Measurements from ENCODE around the gene ARHGAP25. TPM values are rescaled to one million over a fixed set of nuclear protein-coding genes. Genes with fewer than 3 reads are reported as not detected.

ARHGAP25 gene
- total RNA-seq, 4 donors from 2014 or later = 3.7 to 9.3 (median 5.4) TPM

DNA sequence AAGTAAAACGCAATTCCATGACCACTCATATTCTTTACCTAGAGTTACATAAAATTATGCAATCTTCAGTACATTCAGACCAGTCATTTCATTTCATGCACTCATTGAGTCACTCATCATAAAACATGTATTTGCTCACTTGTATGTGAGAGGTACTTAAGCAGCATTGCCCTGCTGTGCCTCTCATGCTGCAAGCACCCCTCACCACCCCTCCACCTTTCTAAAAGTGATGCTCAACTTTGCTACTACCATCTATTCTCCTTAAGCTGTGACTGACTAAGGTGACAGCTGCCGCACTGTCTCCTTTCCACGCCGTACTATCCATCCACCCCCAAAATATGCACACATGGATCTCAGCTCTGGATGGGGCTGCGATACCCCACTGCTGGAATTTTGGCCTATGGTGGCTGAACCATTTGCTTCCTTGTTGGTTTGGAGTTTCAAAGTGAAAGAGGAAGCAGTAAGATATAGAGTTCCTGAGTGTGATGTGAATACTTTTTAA, 7.2 kb downstream of the ARHGAP25 start:
- no peak for TF ChIP-seq EP300 (IDR thresholded peaks at IDR 0.05)
- TF ChIP-seq, protein P1, sequence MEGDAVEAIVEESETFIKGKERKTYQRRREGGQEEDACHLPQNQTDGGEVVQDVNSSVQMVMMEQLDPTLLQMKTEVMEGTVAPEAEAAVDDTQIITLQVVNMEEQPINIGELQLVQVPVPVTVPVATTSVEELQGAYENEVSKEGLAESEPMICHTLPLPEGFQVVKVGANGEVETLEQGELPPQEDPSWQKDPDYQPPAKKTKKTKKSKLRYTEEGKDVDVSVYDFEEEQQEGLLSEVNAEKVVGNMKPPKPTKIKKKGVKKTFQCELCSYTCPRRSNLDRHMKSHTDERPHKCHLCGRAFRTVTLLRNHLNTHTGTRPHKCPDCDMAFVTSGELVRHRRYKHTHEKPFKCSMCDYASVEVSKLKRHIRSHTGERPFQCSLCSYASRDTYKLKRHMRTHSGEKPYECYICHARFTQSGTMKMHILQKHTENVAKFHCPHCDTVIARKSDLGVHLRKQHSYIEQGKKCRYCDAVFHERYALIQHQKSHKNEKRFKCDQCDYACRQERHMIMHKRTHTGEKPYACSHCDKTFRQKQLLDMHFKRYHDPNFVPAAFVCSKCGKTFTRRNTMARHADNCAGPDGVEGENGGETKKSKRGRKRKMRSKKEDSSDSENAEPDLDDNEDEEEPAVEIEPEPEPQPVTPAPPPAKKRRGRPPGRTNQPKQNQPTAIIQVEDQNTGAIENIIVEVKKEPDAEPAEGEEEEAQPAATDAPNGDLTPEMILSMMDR (IDR thresholded peaks at IDR 0.05) = no peak
- no peak for TF ChIP-seq POLR2AphosphoS5 (IDR thresholded peaks at IDR 0.05)
- TF ChIP-seq POLR2A (IDR thresholded peaks at IDR 0.05; ENCODE audit: low read depth) = no peak
- Histone ChIP-seq H3K4me3 (no peak overlapping the region), H3K27ac (replicated peaks in 1 of 4) (no peak overlapping the region), H3K36me3 (no peaks in the 10 kb centered on the region), H3K27me3 (no peaks in the 10 kb centered on the region), H3K4me1 (peaks cover 0 to 2% (median 0%) of the 10 kb centered on the region in 4 donors), H3K9me3 (no peaks in the 10 kb centered on the region)
- intact Hi-C loops (cut with DNase I) = no loop called here
- 86% methylated on average over 5 of the region's 5 CpGs for WGBS
- DNase-seq (ENCODE audit: extremely low spot score) = peak; percentile 81

DNA sequence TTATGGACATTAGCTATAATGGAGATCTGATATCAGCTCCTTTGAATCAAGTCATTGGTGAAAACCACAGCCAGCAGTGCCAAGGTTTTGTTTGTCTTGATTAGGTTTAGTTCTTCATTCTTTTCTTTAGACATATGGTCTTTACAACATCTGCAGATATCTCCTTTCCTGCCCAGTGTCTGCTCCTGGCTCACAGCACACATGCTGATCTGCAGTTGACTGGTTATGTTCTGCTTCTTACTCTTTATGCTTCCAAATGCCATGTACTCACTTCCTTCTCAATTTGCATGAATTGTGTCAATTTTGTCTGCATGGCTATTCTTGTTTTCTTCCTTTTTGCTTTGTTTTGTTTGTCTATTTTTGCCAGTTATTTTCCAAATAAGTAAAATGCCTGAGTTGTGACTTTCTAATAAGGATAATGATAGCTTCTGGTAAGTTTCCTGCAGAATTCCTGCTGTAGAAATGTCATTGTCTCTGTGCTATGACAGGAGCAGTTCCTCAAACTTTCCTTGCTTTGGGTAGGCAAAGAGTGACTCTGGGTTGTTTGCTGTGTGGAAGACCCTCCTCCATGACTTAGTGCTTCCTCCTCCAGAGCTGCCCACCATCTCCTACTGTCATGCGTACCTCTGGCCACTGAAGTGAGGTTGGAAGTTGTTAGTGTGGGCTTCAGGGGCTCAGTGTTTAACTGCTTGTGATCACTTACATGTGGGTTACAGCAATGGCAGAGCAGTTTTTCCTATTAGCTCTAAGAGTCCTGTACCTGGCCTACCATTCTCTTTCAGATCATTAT, 8.2 kb downstream of the ARHGAP25 start:
- intact Hi-C loops (cut with DNase I) = no loop called here
- DNase-seq (ENCODE audit: extremely low spot score) = peak; percentile 50
- Histone ChIP-seq H3K36me3 (no peaks in the 10 kb centered on the region), H3K27ac (replicated peaks in 1 of 4) (no peak overlapping the region), H3K4me1 (peaks cover 0 to 2% (median 0%) of the 10 kb centered on the region in 4 donors), H3K4me3 (no peak overlapping the region), H3K9me3 (no peaks in the 10 kb centered on the region), H3K27me3 (no peaks in the 10 kb centered on the region)
- WGBS = 86% methylated on average over 1 of the region's 1 CpG
- TF ChIP-seq POLR2AphosphoS5 (IDR thresholded peaks at IDR 0.05) (no peak), POLR2A (IDR thresholded peaks at IDR 0.05; ENCODE audit: low read depth) (no peak), EP300 (IDR thresholded peaks at IDR 0.05) (no peak)
- TF ChIP-seq, protein P1 (IDR thresholded peaks at IDR 0.05) = no peak

DNA sequence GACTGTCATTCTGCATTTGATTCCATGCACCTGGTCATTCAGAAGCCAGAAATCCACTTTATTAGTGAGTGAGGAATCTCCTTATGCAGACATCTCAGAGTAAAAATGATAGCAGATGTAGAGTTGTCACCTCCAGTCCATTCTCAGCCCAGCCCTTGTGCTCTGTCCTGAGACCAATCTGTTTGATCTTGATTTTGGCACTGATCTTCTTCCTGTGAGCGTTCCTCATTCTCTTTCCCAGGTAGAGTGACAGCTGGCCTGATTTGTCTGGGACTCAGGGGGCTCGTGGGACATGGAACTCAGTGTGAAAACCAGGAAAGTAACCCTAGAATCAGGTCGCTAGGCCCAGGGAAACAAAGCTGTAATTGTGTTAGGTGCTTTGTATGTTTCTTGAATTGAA, 8.9 kb downstream of the ARHGAP25 start:
- Histone ChIP-seq H3K4me1 (peaks cover 0 to 2% (median 0%) of the 10 kb centered on the region in 4 donors), H3K4me3 (no peak overlapping the region), H3K9me3 (no peaks in the 10 kb centered on the region), H3K27ac (replicated peaks in 1 of 4) (no peak overlapping the region), H3K36me3 (no peaks in the 10 kb centered on the region), H3K27me3 (no peaks in the 10 kb centered on the region)
- no peak for TF ChIP-seq POLR2A (IDR thresholded peaks at IDR 0.05; ENCODE audit: low read depth)
- TF ChIP-seq POLR2AphosphoS5 (IDR thresholded peaks at IDR 0.05) = no peak
- TF ChIP-seq, protein P1 (IDR thresholded peaks at IDR 0.05) = no peak
- TF ChIP-seq EP300 (IDR thresholded peaks at IDR 0.05) = no peak
- intact Hi-C loops (cut with DNase I) = no loop called here
- WGBS = 74% methylated on average over 3 of the region's 3 CpGs
- no peak for DNase-seq (ENCODE audit: extremely low spot score)

DNA sequence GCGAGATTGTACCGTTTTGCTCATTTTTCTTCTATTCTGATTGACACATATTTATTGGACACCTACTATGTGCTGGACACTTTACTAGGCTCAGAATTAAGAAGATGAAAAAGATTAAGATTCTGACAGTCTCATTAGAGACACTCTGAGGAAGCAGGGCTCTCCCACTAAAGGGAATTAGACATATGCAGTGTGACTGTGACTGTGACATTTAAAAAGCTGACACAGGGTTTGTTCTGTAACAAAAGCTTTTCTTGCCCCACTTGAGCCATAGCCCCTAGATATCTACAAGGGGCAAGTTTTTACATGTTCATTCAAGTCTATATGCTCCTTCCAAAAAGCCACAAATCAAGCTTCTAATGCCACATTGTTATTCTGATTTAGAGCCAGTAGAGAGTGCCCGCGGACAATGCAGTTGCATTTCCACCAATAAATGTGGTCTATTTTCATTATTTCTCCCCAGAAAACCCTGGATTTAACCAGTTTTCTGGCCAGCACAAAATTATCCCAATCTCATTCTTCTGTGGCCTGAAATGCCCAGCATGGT, 9.8 kb downstream of the ARHGAP25 start:
- Histone ChIP-seq H3K4me1 (peaks cover 0 to 2% (median 0%) of the 10 kb centered on the region in 4 donors), H3K4me3 (no peak overlapping the region), H3K9me3 (no peaks in the 10 kb centered on the region), H3K27me3 (no peaks in the 10 kb centered on the region), H3K36me3 (no peaks in the 10 kb centered on the region), H3K27ac (replicated peaks in 1 of 4) (no peak overlapping the region)
- peak; percentile 62 for DNase-seq (ENCODE audit: extremely low spot score)
- TF ChIP-seq POLR2A (IDR thresholded peaks at IDR 0.05; ENCODE audit: low read depth) = no peak
- no peak for TF ChIP-seq EP300 (IDR thresholded peaks at IDR 0.05)
- no peak for TF ChIP-seq POLR2AphosphoS5 (IDR thresholded peaks at IDR 0.05)
- TF ChIP-seq, protein P1 (IDR thresholded peaks at IDR 0.05) = no peak
- intact Hi-C loops (cut with DNase I) = no loop called here
- WGBS = 75% methylated on average over 4 of the region's 4 CpGs

Data from esophagus muscularis mucosa (tissue), 4 donors.